Gastroesophageal sphincter (tissue), 3 donors: Measurements from ENCODE around the gene CCDC61.

Experiments
- EP300 ChIP-seq: sonication (generic); formaldehyde crosslinking; IDR thresholded peaks from one replicate; pipeline ENCODE4 v1.6.1; 2017; ENCODE audit warnings: antibody characterized with exemption, mild to moderate bottlenecking
- TF ChIP-seq, protein P1 (sequence below), 4 experiments: fragments of 200-600 bp in 2 of 4; fragments of 450-650 bp in 2 of 4; sonication (generic) in 1 of 4; IDR thresholded peaks; one replicate each; pipeline ENCODE4 v1.5.1; 2017 to 2019; ENCODE audit warnings: antibody characterized with exemption in 4 of 4, mild to moderate bottlenecking in 2 of 4, moderate library complexity in 2 of 4

- TF ChIP-seq, protein P1, sequence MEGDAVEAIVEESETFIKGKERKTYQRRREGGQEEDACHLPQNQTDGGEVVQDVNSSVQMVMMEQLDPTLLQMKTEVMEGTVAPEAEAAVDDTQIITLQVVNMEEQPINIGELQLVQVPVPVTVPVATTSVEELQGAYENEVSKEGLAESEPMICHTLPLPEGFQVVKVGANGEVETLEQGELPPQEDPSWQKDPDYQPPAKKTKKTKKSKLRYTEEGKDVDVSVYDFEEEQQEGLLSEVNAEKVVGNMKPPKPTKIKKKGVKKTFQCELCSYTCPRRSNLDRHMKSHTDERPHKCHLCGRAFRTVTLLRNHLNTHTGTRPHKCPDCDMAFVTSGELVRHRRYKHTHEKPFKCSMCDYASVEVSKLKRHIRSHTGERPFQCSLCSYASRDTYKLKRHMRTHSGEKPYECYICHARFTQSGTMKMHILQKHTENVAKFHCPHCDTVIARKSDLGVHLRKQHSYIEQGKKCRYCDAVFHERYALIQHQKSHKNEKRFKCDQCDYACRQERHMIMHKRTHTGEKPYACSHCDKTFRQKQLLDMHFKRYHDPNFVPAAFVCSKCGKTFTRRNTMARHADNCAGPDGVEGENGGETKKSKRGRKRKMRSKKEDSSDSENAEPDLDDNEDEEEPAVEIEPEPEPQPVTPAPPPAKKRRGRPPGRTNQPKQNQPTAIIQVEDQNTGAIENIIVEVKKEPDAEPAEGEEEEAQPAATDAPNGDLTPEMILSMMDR (IDR thresholded peaks at IDR 0.05), result no peak
- TF ChIP-seq EP300, result no peak
Measured at GRCh38 chr19:46002678-46003275, 7.5 kb downstream of the CCDC61 start.
